Dendritic cell treated with granulocyte-macrophage colony-stimulating factor and Interleukin-4, amounts not matched to agents 40 ng/mL and 50 ng/mL, for 4 days (primary cell): Measurements from ENCODE around the gene PDGFRB.

Source experiments
- H3K27ac Mint-ChIP-seq: one replicate; pipeline ENCODE4 v1.8.0; 2022; ENCODE audit warnings: mild to moderate bottlenecking, mixed read lengths
- H3K27me3 Mint-ChIP-seq: one replicate; pipeline ENCODE4 v1.8.0; 2022; ENCODE audit warnings: mild to moderate bottlenecking, mixed read lengths
- H3K36me3 Mint-ChIP-seq: one replicate; pipeline ENCODE4 v1.8.0; 2022; ENCODE audit warnings: low read depth, mixed read lengths
- H3K4me1 Mint-ChIP-seq: one replicate; pipeline ENCODE4 v1.8.0; 2022; ENCODE audit warnings: low read depth, mixed read lengths
- H3K4me3 Mint-ChIP-seq: one replicate; pipeline ENCODE4 v1.8.0; 2022; ENCODE audit warnings: mild to moderate bottlenecking, moderate library complexity, mixed read lengths
- H3K9me3 Mint-ChIP-seq: one replicate; pipeline ENCODE4 v1.8.0; 2022; ENCODE audit warnings: mixed read lengths
- intact Hi-C: fragments of 100-400 bp; cut with micrococcal nuclease; formaldehyde crosslinking; loops from one replicate; pipeline ENCODE4 v1.15.0; 2022

Gene PDGFRB

DNA sequence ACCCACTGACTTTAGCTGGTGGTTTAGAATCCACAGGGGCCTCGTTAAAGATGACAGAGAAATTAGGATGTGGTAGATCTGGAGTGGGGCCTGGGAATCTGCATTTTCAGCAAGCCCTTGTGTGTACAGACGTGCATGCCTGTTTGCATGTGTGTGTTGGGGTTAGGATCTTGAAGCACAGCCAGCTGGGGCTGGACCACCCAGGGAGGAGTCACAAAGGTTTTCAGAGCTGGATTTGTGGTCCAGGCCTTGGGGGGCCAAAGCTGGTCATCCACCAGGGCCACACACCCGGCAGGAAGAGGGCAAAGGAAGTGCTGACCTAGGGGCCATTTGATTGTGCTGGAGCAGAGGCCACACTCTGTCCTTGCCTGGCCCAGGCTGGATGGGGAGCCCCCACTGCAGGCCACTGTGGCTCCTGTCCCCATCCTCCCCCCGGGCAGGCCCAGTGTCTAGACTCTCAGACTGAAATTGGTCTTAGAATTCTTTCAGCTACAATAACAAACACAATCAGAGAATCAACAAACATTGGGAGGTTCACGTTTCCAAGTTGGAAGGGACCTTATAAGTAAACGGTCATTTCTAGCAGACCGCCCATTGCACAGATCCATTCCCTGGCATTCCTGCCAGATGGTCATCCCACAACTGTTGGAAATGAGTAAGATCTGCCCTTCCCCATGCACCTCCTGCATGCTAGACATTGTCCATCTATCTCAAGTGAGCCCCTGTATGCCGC lies 21.3 kb upstream of the PDGFRB start:
- H3K4me3 Mint-ChIP-seq, result no peak overlapping the region
- H3K4me1 Mint-ChIP-seq, result peaks cover 17% of the 10 kb centered on the region
- H3K27me3 Mint-ChIP-seq, result peaks cover 17% of the 10 kb centered on the region
- no peaks in the 10 kb centered on the region for H3K36me3 Mint-ChIP-seq
- H3K27ac Mint-ChIP-seq, result no peak overlapping the region
- no peaks in the 10 kb centered on the region for H3K9me3 Mint-ChIP-seq
- intact Hi-C loops, result no loop called here

DNA sequence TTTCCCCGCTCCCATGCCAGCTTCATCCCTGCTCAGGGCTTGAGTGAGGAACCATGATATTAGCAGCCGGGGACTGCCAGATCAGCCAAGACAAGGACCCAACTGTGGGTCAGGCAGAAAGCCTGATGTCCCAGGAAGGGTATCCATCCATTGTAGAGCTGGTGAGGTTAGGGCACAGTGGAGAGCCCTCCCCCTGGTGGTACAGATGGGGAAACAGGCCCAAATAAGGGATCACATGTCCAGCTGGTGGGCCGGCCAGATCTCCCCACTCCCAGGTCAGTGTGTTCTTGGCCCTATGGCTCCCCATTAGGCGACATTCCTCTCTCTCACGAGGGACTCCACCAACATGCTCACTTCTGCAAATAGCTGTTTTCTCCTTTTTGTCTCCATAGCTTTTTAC lies 19.9 kb upstream of the PDGFRB start:
- H3K4me1 Mint-ChIP-seq, result peaks cover 5% of the 10 kb centered on the region
- H3K27ac Mint-ChIP-seq, result no peak overlapping the region
- no peaks in the 10 kb centered on the region for H3K36me3 Mint-ChIP-seq
- H3K27me3 Mint-ChIP-seq, result peaks cover 24% of the 10 kb centered on the region
- intact Hi-C loops, result no loop called here
- no peaks in the 10 kb centered on the region for H3K9me3 Mint-ChIP-seq
- no peak overlapping the region for H3K4me3 Mint-ChIP-seq

DNA sequence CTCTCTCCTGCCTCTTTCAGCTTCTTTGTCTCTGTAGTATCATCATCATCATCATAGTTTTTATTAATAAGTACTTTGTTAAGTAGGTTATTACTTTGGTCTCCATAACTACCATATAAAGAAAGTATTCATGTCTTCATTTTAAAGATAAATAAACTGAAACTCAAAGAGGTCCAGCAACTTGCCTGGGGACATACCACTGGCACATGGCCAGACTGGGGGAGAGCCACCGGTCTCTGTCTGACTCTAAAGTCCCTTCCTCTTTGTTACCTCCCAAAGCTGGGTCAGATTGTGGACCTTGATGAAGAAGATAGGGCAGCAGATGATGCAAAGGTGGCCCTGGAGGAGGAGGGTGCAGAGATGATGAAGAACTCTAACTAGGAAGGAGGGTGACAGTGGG lies 19.4 kb upstream of the PDGFRB start:
- intact Hi-C loops, result no loop called here
- peaks cover 28% of the 10 kb centered on the region for H3K27me3 Mint-ChIP-seq
- no peaks in the 10 kb centered on the region for H3K36me3 Mint-ChIP-seq
- no peaks in the 10 kb centered on the region for H3K9me3 Mint-ChIP-seq
- no peak overlapping the region for H3K27ac Mint-ChIP-seq
- no peak overlapping the region for H3K4me3 Mint-ChIP-seq
- H3K4me1 Mint-ChIP-seq, result no peaks in the 10 kb centered on the region

DNA sequence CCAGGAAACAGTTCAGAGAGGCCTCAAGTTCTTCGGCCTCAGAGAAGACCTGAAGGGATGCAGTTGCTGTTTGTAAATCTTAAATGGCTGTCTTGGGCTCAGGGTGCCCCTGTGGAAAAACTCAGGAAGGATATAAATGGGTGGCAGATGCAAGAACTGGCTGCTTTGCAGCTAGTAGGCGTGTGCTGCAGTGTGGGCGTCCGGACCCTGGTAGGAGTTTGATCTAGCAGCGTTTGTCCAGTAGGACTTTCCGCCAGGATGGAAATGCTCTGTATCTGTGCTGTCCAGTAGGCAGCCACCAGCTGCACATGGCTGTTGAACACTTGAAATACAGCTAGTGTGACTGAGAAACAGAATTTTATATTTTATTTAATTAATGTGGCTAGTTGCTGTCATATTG lies 18.6 kb upstream of the PDGFRB start:
- Mint-ChIP-seq H3K4me3 (no peak overlapping the region), H3K4me1 (no peaks in the 10 kb centered on the region), H3K27ac (no peak overlapping the region), H3K36me3 (no peaks in the 10 kb centered on the region), H3K9me3 (no peaks in the 10 kb centered on the region), H3K27me3 (peaks cover 36% of the 10 kb centered on the region)
- intact Hi-C loops, result no loop called here

DNA sequence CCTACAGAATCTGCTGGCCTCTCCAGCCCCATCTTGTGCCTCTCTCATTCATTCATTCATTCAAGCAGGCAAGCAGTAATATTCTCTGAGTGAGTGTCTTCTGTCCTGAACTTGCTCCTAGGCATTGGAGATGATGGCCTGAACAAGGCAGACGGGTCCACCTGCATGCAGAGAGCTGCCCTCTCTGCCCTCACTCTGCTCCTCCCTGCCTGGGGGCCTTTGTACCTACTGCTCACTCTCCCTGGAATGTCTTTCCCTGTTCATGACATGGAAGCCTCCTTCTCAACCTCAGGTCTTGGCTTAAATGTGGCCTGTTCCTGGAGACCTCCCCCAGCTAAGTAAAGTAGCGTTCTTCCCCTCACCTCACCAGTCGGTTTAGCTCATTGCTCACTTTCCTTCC lies 17.5 kb upstream of the PDGFRB start:
- intact Hi-C loops, result no loop called here
- peaks cover 7% of the 10 kb centered on the region for H3K4me1 Mint-ChIP-seq
- peaks cover 46% of the 10 kb centered on the region for H3K27me3 Mint-ChIP-seq
- H3K9me3 Mint-ChIP-seq, result no peaks in the 10 kb centered on the region
- no peak overlapping the region for H3K4me3 Mint-ChIP-seq
- H3K36me3 Mint-ChIP-seq, result no peaks in the 10 kb centered on the region
- H3K27ac Mint-ChIP-seq, result no peak overlapping the region

DNA sequence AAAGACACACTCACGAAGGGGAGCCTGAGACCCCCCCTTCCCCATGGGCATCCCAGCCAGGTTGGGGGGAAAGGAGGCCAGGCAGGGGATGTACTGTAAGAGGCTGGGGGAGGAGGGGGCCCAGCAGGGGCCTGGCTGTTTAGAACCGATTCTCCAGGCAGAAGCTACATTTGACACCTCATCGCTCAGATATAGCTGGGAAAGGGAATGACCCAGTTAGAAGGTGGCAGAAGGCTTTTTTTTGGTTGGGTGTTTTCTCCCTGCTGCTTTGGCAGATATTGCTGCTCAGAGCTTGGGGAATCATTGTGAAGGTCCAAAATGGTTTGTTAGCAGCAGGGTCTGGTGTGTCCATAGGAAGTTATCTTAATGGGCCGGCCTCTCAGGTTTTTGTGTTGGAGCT lies 16.9 kb upstream of the PDGFRB start:
- Mint-ChIP-seq H3K9me3 (no peaks in the 10 kb centered on the region), H3K36me3 (no peaks in the 10 kb centered on the region), H3K27me3 (peaks cover 52% of the 10 kb centered on the region), H3K4me1 (peaks cover 8% of the 10 kb centered on the region), H3K4me3 (no peak overlapping the region), H3K27ac (no peak overlapping the region)
- intact Hi-C loops, result no loop called here

DNA sequence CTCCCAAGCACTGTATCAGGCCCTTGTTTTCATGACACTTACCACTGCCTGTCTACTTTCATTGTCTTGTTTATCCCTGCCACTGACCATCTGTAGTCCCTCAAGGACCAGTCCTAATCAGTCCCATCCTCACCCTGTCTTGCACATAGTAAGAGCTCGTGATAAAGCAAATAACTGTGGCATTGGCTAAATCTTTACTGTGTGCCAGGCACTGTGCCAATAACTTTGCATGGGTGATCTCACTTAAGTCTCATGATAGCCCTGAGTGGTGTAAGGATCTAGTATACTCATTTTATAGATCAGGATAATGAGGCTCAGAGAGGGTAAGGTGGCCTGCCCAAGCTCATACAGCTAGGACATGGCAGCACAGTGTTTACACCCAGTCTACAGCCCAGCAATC lies 16.5 kb upstream of the PDGFRB start:
- no peaks in the 10 kb centered on the region for H3K9me3 Mint-ChIP-seq
- intact Hi-C loops, result no loop called here
- no peaks in the 10 kb centered on the region for H3K36me3 Mint-ChIP-seq
- no peak overlapping the region for H3K27ac Mint-ChIP-seq
- H3K27me3 Mint-ChIP-seq, result peaks cover 56% of the 10 kb centered on the region
- H3K4me3 Mint-ChIP-seq, result no peak overlapping the region
- H3K4me1 Mint-ChIP-seq, result peaks cover 11% of the 10 kb centered on the region

DNA sequence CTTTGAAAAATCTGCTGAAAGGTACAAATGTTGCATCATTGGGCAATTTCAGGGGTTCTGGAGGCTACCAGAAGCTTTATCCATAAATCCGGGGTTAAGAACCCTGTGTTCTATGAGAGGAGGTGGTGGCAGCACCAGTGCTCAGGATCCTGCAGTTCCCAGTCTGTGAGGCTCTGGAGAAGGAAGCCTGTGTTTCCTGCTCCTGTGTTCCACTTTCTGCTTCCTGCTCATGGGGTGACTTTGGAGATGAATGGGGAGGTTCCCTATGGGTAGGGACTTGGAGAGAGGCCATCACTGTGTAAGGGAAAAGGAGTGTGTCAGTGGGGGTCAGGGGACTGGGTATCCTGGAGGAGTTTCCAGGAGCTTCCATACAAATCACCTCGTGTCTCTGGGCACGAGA lies 13.2 kb upstream of the PDGFRB start:
- H3K36me3 Mint-ChIP-seq, result no peaks in the 10 kb centered on the region
- intact Hi-C loops, result no loop called here
- H3K9me3 Mint-ChIP-seq, result no peaks in the 10 kb centered on the region
- H3K27ac Mint-ChIP-seq, result no peak overlapping the region
- peaks cover 73% of the 10 kb centered on the region for H3K27me3 Mint-ChIP-seq
- no peak overlapping the region for H3K4me3 Mint-ChIP-seq
- peaks cover 21% of the 10 kb centered on the region for H3K4me1 Mint-ChIP-seq

DNA sequence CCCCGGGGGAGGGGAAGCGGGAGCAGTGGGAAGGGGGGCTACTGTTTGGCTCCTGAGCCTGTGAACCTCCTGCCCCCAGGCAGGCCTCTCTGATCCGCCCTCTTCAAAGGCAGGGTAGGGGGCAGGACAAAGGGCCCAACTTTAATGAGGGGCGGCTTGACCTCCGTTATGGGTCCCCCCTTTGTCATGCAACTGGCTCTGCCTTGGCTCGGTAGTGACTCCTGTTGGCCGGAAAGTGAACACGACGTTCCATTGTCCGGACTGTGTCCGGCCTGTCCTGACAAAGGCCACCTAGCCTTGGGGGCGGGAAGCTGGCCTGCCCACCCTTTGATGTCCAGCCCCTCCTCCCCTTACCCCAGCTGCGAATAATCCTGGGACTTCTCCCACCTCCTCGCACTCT lies 12.3 kb upstream of the PDGFRB start:
- intact Hi-C loops, result no loop called here
- Mint-ChIP-seq H3K27me3 (peaks cover 66% of the 10 kb centered on the region), H3K4me3 (no peak overlapping the region), H3K36me3 (no peaks in the 10 kb centered on the region), H3K4me1 (peaks cover 31% of the 10 kb centered on the region), H3K9me3 (no peaks in the 10 kb centered on the region), H3K27ac (no peak overlapping the region)

DNA sequence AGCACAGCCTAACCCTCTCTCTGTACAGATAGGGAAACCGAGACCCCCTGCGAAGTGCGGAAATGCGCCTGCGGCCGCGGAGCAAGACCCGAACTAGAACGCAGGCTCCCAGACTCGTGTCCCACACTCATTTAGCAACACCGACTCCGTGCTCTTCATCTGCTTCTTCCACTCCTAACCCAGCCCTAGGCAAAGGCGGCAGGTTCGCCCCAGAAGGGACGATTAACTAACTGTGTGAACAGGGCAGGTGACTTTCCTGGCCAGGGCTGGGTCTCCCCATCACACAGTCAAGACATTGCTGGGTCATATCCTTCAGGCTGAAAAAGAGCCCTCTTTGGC lies 11.8 kb upstream of the PDGFRB start:
- Mint-ChIP-seq H3K36me3 (no peaks in the 10 kb centered on the region), H3K27me3 (peaks cover 66% of the 10 kb centered on the region), H3K4me1 (peaks cover 35% of the 10 kb centered on the region), H3K9me3 (no peaks in the 10 kb centered on the region), H3K4me3 (no peak overlapping the region), H3K27ac (no peak overlapping the region)
- intact Hi-C loops, result no loop called here

DNA sequence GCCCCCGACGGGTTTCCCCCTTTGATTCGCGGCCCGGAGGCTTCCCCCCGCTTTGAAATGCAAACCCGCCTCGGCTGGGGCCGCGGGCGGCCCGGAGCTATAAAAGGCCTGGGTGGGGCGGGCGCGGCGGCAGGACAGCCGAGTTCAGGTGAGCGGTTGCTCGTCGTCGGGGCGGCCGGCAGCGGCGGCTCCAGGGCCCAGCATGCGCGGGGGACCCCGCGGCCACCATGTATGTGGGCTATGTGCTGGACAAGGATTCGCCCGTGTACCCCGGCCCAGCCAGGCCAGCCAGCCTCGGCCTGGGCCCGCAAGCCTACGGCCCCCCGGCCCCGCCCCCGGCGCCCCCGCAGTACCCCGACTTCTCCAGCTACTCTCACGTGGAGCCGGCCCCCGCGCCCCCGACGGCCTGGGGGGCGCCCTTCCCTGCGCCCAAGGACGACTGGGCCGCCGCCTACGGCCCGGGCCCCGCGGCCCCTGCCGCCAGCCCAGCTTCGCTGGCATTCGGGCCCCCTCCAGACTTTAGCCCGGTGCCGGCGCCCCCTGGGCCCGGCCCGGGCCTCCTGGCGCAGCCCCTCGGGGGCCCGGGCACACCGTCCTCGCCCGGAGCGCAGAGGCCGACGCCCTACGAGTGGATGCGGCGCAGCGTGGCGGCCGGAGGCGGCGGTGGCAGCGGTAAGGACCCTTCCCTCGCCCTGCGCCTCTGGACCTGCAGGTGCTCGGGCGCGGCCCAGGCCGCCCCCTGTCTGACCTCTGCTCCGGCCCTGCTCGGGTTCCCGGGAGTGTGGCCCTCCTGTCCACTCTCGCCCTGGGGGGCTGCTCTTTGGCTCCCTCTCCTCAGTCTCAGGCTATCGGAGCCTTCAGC lies 11.2 kb upstream of the PDGFRB start, which contains the start of gene CDX1:
Gene CDX1, plus strand, starts transcription at position 129 of the 862 bp plus-strand sequence. Its CDS starts 99 bp downstream, at position 228.
- Mint-ChIP-seq H3K36me3 (no peaks in the 10 kb centered on the region), H3K27me3 (peaks cover 61% of the 10 kb centered on the region), H3K4me1 (peaks cover 41% of the 10 kb centered on the region), H3K27ac (no peak within 1 kb of the TSS), H3K9me3 (no peaks in the 10 kb centered on the region), H3K4me3 (no peak within 1 kb of the TSS)
- intact Hi-C loops, result no loop called here

DNA sequence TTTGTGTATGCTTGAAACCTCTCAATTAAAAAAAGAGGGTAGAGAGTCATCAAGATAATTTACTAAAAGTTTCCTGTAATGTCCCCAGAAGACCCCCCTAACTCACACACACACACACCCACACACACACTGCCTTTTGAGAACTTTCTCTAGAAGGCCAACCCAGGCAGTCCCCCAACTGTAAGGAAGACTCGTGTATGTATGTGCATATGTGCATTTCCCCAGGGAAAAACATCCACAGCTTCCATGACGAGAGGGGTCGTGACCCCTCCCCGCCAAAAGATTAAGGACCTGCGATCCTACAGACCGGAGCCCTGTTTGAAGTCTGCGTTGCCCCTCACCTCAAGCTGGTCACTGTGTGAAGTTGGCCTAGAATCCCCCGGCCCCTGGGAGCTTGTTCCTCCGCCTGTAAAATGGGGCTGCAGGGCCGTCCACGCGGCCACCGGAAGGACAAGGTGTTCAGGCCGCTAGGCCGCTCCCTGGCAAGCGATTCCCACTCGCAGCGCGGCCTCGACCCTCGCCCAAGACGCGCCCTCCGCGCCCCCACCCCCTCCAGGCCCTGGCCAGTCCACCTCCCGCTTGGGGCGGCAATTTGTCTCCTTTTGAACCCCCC lies 10.5 kb upstream of the PDGFRB start:
- H3K4me3 Mint-ChIP-seq, result no peak overlapping the region
- no peaks in the 10 kb centered on the region for H3K9me3 Mint-ChIP-seq
- H3K27me3 Mint-ChIP-seq, result peaks cover 61% of the 10 kb centered on the region
- H3K4me1 Mint-ChIP-seq, result peaks cover 45% of the 10 kb centered on the region
- intact Hi-C loops, result no loop called here
- no peak overlapping the region for H3K27ac Mint-ChIP-seq
- no peaks in the 10 kb centered on the region for H3K36me3 Mint-ChIP-seq

DNA sequence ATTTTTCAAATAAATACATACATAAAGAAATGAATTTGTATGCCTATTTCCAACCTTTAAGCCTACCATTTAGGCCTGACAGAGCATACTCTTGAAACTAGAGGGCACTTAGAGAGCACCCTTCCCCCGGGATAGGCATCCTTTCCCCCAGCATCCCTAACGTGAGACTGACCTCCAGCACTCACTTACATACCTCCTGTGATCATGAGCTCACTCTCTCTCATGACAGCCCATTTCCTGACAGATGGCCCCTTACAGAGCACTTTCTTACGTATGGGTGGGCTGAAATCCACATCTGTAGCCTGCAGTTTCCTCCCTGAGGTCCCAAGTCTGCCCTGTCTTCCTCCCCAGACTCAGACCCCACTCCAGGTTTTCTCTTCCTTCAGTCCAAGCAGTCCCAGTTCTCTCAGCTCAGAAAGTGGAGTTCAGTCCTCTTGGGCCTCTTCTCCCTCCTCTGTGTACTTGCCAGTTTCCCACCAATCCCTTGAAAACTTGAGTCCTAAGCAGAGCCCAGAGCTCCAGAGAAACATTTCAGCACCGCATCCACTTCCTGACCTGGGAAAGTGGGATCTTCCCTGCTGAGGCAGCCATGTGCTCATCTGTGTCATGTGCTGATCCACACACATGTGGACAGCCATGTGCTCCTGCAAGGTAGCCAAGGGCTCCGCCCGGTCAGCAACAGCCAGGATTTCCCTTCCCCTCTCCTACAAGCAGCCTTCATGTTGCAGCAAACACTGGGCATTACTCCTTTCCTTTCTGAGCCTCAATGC lies 8.8 kb upstream of the PDGFRB start:
- intact Hi-C loops, result no loop called here
- Mint-ChIP-seq H3K4me3 (no peak overlapping the region), H3K36me3 (no peaks in the 10 kb centered on the region), H3K27ac (peak overlapping the region; percentile 67), H3K4me1 (peaks cover 45% of the 10 kb centered on the region), H3K27me3 (peaks cover 45% of the 10 kb centered on the region), H3K9me3 (no peaks in the 10 kb centered on the region)
